Ishikawa (cell line): ENCODE results near the gene TFB2M.

ENCODE experiments used
- CEBPB ChIP-seq: IDR thresholded peaks from 2 replicates; pipeline ENCODE4 v1.6.1; 2012
- CREB1 ChIP-seq: IDR thresholded peaks from 2 replicates; pipeline ENCODE4 v1.6.1; 2012; ENCODE audit warnings: low read depth
- EGR1 ChIP-seq: IDR thresholded peaks from 2 replicates; pipeline ENCODE4 v1.6.1; 2012
- EP300 ChIP-seq: IDR thresholded peaks from 2 replicates; pipeline ENCODE4 v1.6.1; 2012; ENCODE audit warnings: borderline replicate concordance
- FOXM1 ChIP-seq: IDR thresholded peaks from 2 replicates; pipeline ENCODE4 v1.6.1; 2012; ENCODE audit warnings: low read depth, borderline replicate concordance
- NFIC ChIP-seq: IDR thresholded peaks from 2 replicates; pipeline ENCODE4 v1.6.1; 2012
- RAD21 ChIP-seq: IDR thresholded peaks from 2 replicates; pipeline ENCODE4 v1.6.1; 2012; ENCODE audit warnings: low read depth
- TAF1 ChIP-seq: IDR thresholded peaks from 2 replicates; pipeline ENCODE4 v1.6.1; 2012; ENCODE audit warnings: low read depth, mild to moderate bottlenecking
- TCF12 ChIP-seq: IDR thresholded peaks from 2 replicates; pipeline ENCODE4 v1.6.1; 2012; ENCODE audit warnings: low read depth
- TEAD4 ChIP-seq: IDR thresholded peaks from 2 replicates; pipeline ENCODE4 v1.6.1; 2012
- YY1 ChIP-seq: IDR thresholded peaks from 2 replicates; pipeline ENCODE4 v1.6.1; 2012; ENCODE audit warnings: low read depth
- ZBTB7A ChIP-seq: IDR thresholded peaks from 2 replicates; pipeline ENCODE4 v1.6.1; 2012; ENCODE audit warnings: low read depth
- TF ChIP-seq, protein P1 (sequence below): IDR thresholded peaks from 2 replicates; pipeline ENCODE4 v1.6.1; 2012
- TF ChIP-seq, protein P2 (sequence below): IDR thresholded peaks from 2 replicates; pipeline ENCODE4 v1.6.1; 2012; ENCODE audit warnings: low read depth, mild to moderate bottlenecking
- TF ChIP-seq, protein P3 (sequence below): IDR thresholded peaks from 2 replicates; pipeline ENCODE4 v1.6.1; 2012

Gene TFB2M

DNA sequence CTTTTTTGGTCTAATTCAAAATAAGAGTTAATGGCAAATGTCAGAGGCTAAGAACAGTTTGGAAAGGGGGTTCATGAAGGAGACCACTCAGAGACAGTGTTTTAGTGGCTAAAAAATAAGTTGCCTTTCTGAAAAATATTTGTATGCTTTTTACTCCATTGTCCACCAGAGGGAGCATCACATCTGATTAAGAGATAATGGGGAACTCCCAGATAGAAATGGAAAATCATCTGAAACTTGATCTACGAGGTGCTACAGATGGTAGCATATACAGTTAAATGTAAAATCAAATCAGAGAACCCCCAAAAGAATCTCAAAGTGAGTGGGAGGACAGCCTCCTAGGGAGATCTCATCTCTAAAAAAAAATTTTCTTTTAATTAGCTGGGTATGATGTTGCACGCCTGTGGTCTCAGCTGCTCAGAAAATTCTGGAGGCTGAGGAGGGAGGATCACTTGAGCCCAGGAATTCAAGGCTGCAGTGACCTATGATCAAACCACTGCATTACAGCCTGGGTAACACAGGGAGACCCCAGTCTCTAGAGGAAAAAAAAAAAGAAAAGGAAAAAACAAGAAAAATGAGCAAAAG is 68.6 kb downstream of the TFB2M start:
- TF ChIP-seq YY1 (no peak), RAD21 (peak; percentile 68)

DNA sequence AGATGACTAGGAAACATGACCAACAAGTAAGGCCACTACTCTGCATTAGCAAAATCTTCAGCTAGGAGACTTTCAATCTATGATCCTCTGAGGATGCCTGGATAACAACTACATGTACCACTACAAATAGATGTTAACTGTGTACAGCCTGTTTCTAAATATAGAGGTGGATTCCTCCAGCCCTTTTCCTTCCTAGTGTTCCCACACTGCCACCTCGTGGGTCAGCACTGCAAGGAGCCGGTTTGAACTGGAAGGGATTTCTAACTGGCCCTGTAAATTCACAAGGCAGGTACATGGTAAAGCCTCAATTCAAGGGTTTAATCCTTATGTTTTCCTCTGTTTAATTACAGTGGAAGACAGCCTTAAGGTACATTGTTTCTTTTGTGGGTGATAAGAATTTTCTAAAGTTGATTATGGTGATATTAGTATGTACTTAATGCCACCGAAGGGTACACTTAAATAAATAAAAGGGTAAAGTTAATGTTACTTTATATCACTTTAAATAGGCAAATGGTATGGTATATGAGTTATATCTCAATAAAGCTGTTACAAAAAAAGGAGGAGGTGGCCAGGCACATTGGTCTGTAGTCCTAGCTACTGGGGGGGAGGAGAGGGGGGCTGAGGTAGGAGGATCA is 73.3 kb downstream of the TFB2M start:
- TF ChIP-seq NFIC: no peak
- peak; percentile 83 for TF ChIP-seq RAD21

DNA sequence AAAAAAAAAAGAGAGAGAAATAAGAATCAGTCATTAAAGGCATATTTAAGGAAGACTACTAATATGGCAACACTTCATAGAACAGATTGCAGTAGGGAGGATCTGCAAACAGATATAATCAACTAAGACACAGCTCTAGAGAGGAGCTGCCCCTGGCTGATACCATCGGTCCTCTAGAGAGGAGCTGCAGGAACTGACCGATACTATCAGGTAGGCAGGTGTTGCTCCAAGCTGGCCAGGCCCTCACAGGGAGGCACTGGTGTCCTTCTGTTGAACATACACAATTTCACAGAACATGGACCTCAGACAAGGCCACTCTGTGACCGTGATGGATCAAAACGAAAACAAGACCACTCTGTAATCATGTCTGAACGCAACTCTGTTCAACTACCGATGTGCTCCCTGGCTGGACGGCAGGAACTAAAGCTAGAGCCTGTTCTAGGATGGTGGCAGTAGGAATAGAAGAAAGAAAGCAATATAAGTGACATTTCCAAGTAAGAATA is 74.5 kb downstream of the TFB2M start:
- TF ChIP-seq CEBPB (no peak), CREB1 (no peak), EGR1 (no peak), RAD21 (no peak), FOXM1 (no peak), TAF1 (no peak), TCF12 (no peak), YY1 (no peak), ZBTB7A (no peak), NFIC (no peak), EP300 (no peak), TEAD4 (no peak)
- TF ChIP-seq, protein P1, sequence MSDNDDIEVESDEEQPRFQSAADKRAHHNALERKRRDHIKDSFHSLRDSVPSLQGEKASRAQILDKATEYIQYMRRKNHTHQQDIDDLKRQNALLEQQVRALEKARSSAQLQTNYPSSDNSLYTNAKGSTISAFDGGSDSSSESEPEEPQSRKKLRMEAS: no peak
- TF ChIP-seq, protein P2, sequence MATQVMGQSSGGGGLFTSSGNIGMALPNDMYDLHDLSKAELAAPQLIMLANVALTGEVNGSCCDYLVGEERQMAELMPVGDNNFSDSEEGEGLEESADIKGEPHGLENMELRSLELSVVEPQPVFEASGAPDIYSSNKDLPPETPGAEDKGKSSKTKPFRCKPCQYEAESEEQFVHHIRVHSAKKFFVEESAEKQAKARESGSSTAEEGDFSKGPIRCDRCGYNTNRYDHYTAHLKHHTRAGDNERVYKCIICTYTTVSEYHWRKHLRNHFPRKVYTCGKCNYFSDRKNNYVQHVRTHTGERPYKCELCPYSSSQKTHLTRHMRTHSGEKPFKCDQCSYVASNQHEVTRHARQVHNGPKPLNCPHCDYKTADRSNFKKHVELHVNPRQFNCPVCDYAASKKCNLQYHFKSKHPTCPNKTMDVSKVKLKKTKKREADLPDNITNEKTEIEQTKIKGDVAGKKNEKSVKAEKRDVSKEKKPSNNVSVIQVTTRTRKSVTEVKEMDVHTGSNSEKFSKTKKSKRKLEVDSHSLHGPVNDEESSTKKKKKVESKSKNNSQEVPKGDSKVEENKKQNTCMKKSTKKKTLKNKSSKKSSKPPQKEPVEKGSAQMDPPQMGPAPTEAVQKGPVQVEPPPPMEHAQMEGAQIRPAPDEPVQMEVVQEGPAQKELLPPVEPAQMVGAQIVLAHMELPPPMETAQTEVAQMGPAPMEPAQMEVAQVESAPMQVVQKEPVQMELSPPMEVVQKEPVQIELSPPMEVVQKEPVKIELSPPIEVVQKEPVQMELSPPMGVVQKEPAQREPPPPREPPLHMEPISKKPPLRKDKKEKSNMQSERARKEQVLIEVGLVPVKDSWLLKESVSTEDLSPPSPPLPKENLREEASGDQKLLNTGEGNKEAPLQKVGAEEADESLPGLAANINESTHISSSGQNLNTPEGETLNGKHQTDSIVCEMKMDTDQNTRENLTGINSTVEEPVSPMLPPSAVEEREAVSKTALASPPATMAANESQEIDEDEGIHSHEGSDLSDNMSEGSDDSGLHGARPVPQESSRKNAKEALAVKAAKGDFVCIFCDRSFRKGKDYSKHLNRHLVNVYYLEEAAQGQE: no peak
- TF ChIP-seq, protein P3, sequence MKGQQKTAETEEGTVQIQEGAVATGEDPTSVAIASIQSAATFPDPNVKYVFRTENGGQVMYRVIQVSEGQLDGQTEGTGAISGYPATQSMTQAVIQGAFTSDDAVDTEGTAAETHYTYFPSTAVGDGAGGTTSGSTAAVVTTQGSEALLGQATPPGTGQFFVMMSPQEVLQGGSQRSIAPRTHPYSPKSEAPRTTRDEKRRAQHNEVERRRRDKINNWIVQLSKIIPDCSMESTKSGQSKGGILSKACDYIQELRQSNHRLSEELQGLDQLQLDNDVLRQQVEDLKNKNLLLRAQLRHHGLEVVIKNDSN: no peak
